HepG2 (cell line): ENCODE results near the gene SELENOW. TPM values are rescaled to one million over a fixed set of nuclear protein-coding genes. Genes with fewer than 3 reads are reported as not detected.

Experiments used
- ATAC-seq: fragments of 200-7000 bp; cut with Tn5 transposase; 3 replicates; pipeline ENCODE4 v1.9.1; 2020; ENCODE audit warnings: mild to moderate bottlenecking, moderate library complexity
- BruUV-seq: library from RNA; stranded (reverse); fragments of 400-500 nt; replicated peaks from 2 replicates; lab custom pipeline; 2021; lab: Mats Ljungman, UMichigan
- CTCF ChIA-PET: fragments of 300-600 bp; formaldehyde crosslinking; extraction: SDS; loops from one replicate; lab custom pipeline; 2021; ENCODE audit warnings: low total read pairs, inconsistent platforms, low intra/inter-chr PET ratio; lab: Yijun Ruan, JAX
- POLR2A ChIA-PET: fragments of 350-600 bp; sonication (Branson Sonifier 250); formaldehyde crosslinking; loops from one replicate; lab custom pipeline; 2020; ENCODE audit warnings: antibody characterized with exemption, inconsistent platforms; lab: Yijun Ruan, JAX
- DNase-seq: peaks from one replicate; pipeline ENCODE4 v3.0.0-alpha.2; 2015; ENCODE audit warnings: low spot score
- FAIRE-seq: peaks from 3 replicates; lab custom pipeline; 2011; peaks lifted over from hg19 to GRCh38; lab: Jason Lieb, UNC
- H2AFZ ChIP-seq: one replicate; pipeline ENCODE4 v1.6.1; 2011; ENCODE audit warnings: low read length, inconsistent platforms
- H3K27ac ChIP-seq: fragments of 300-600 bp; 3 replicates; pipeline ENCODE4 v1.8.0; 2011; ENCODE audit warnings: mixed run types, mild to moderate bottlenecking, mixed read lengths, low read length, inconsistent platforms; ENCODE audit not compliant: insufficient read depth; ENCODE audit errors: extremely low read length
- H3K27me3 ChIP-seq, 2 experiments: fragments of 200-600 bp in 1 of 2; 2 replicates in 1 of 2; 3 replicates in 1 of 2; pipeline versions ENCODE4 v1.6.0 to v1.8.0; 2011; ENCODE audit warnings: low read length in 2 of 2, mild to moderate bottlenecking in 2 of 2, moderate library complexity in 2 of 2, inconsistent platforms in 1 of 2; ENCODE audit not compliant: insufficient read depth in 2 of 2, control insufficient read depth in 1 of 2
- H3K36me3 ChIP-seq, 2 experiments: fragments of 200-600 bp in 1 of 2; replicated peaks in 1 of 2; 2 replicates in 1 of 2; 3 replicates in 1 of 2; pipeline versions ENCODE4 v1.5.1 to v1.8.0; 2011; ENCODE audit warnings: low read length in 2 of 2, inconsistent platforms in 1 of 2; ENCODE audit not compliant: insufficient read depth in 2 of 2, control insufficient read depth in 1 of 2
- H3K4me1 ChIP-seq: 2 replicates; pipeline ENCODE4 v1.5.1; 2012; ENCODE audit warnings: low read length, inconsistent platforms; ENCODE audit not compliant: insufficient read depth
- H3K4me2 ChIP-seq: 2 replicates; pipeline ENCODE4 v1.6.0; 2011; ENCODE audit warnings: low read depth, low read length, inconsistent platforms
- H3K4me3 ChIP-seq, 3 experiments: fragments of 200-600 bp in 1 of 3; sonication (generic), shearing (Covaris generic) in 1 of 3; replicated peaks in 1 of 3; 2 replicates each; pipeline ENCODE4 v1.5.1; 2011 to 2016; ENCODE audit warnings: low read length in 3 of 3, inconsistent platforms in 2 of 3, low read depth in 2 of 3, mild to moderate bottlenecking in 2 of 3, control low read depth in 1 of 3, mixed read lengths in 1 of 3; ENCODE audit not compliant: insufficient read depth in 1 of 3
- H3K79me2 ChIP-seq: one replicate; pipeline ENCODE4 v1.6.1; 2011; ENCODE audit warnings: low read length, inconsistent platforms; ENCODE audit not compliant: insufficient read depth
- H3K9ac ChIP-seq: 2 replicates; pipeline ENCODE4 v1.6.0; 2011; ENCODE audit warnings: mild to moderate bottlenecking, low read depth, low read length, inconsistent platforms; ENCODE audit not compliant: insufficient read depth
- H3K9me3 ChIP-seq: 2 replicates; pipeline ENCODE4 v1.5.1; 2012; ENCODE audit warnings: mild to moderate bottlenecking, low read length
- H4K20me1 ChIP-seq: 2 replicates; pipeline ENCODE4 v1.6.0; 2011; ENCODE audit warnings: inconsistent platforms, mild to moderate bottlenecking, low read length, moderate library complexity; ENCODE audit not compliant: insufficient read depth
- CCDC6 ChIP-seq: sonication (generic); formaldehyde crosslinking; IDR thresholded peaks from 2 replicates; pipeline ENCODE4 v1.8.1; 2022; ENCODE audit warnings: mild to moderate bottlenecking, missing genetic modification reagents, moderate library complexity
- HNRNPUL1 ChIP-seq: fragments of 200-400 bp; formaldehyde crosslinking; IDR thresholded peaks from 2 replicates; pipeline ENCODE4 v1.6.1; 2017; ENCODE audit warnings: low read depth, mild to moderate bottlenecking, low read length, moderate library complexity
- KDM3A ChIP-seq: IDR thresholded peaks from 2 replicates; pipeline ENCODE4 v1.6.1; 2018; ENCODE audit warnings: low read depth, missing compliant biosample characterization
- SALL1 ChIP-seq: sonication (generic); formaldehyde crosslinking; IDR thresholded peaks from 2 replicates; pipeline ENCODE4 v1.8.0; 2022; ENCODE audit warnings: mild to moderate bottlenecking, missing genetic modification reagents
- ZFP82 ChIP-seq: sonication (generic); formaldehyde crosslinking; IDR thresholded peaks from 2 replicates; pipeline ENCODE4 v1.5.1; 2020; ENCODE audit warnings: mild to moderate bottlenecking, missing genetic modification reagents, borderline replicate concordance
- ZFYVE20 ChIP-seq: sonication (generic); formaldehyde crosslinking; IDR thresholded peaks from 2 replicates; pipeline ENCODE4 v1.8.0; 2023; ENCODE audit warnings: low read depth, mild to moderate bottlenecking, moderate library complexity, missing genetic modification reagents, borderline replicate concordance
- ZNF253 ChIP-seq: sonication (generic); formaldehyde crosslinking; IDR thresholded peaks from 2 replicates; pipeline ENCODE4 v1.8.0; 2022; ENCODE audit warnings: mild to moderate bottlenecking, missing genetic modification reagents, borderline replicate concordance
- ZNF878 ChIP-seq: sonication (generic); formaldehyde crosslinking; IDR thresholded peaks from 2 replicates; pipeline ENCODE4 v1.8.1; 2023; ENCODE audit warnings: mild to moderate bottlenecking, missing genetic modification reagents, moderate library complexity
- WGBS: methylation state at CpG from one replicate; pipeline ENCODE4 v1.1.6; 2017; ENCODE audit warnings: low lambda C conversion rate; 5-methylcytosine and 5-hydroxymethylcytosine counted together
- in situ Hi-C: cut with HindIII; loops from 2 replicates; pipeline ENCODE4 v1.10.0; 2017; ENCODE audit warnings: low pct_unique_long_range_greater_than_20kb; ENCODE audit not compliant: extremely low pct_ligation_motif_present
- intact Hi-C: fragments of 100-400 bp; cut with micrococcal nuclease; formaldehyde crosslinking; loops from one replicate; pipeline ENCODE4 v1.10.0; 2022; ENCODE audit not compliant: unreplicated experiment
- polyA plus RNA-seq, 8 experiments: library from polyadenylated mRNA; depleted of rRNA in 3 of 8; stranded (reverse) in 7 of 8; unstranded in 1 of 8; fragments of >200 nt; fragmentation: Illumina TruSeq in 4 of 8; extraction: Trizol in 4 of 8; gene quantifications; 2 replicates each; pipeline versions ENCODE4 v1.2.1 to v1.2.3, GENCODE V29; 2011 to 2016; ENCODE audit warnings: low read depth in 4 of 8, missing spikeins in 1 of 8, mixed read lengths in 1 of 8; ENCODE audit not compliant: insufficient read depth in 1 of 8
- total RNA-seq, 5 experiments: library from RNA; depleted of rRNA; stranded (reverse); fragments of >200 nt; fragmentation: Illumina TruSeq; extraction: Trizol; gene quantifications; 2 replicates each; pipeline ENCODE4 v1.2.3, GENCODE V29; 2016; ENCODE audit warnings: low read depth in 1 of 5
- TF ChIP-seq, protein P1 (sequence below): sonication (generic); formaldehyde crosslinking; IDR thresholded peaks from 2 replicates; pipeline ENCODE4 v1.4.0; 2020; ENCODE audit warnings: mild to moderate bottlenecking, missing genetic modification reagents
- TF ChIP-seq, protein P2 (sequence below): sonication (generic); IDR thresholded peaks from 2 replicates; pipeline ENCODE4 v1.6.1; 2016; ENCODE audit warnings: low read depth, borderline replicate concordance
- TF ChIP-seq, protein P3 (sequence below): sonication (generic); formaldehyde crosslinking; IDR thresholded peaks from 2 replicates; pipeline ENCODE4 v1.4.0; 2020; ENCODE audit warnings: missing genetic modification reagents
- TF ChIP-seq, protein P4 (sequence below), 2 experiments: fragments of 450-650 bp in 1 of 2; sonication (generic) in 1 of 2; formaldehyde crosslinking; IDR thresholded peaks; 2 replicates each; pipeline versions ENCODE4 v1.5.0 to v1.8.0; 2020 to 2022; ENCODE audit warnings: mild to moderate bottlenecking in 1 of 2, missing genetic modification reagents in 1 of 2
- TF ChIP-seq, protein P5 (sequence below): sonication (generic); formaldehyde crosslinking; IDR thresholded peaks from 2 replicates; pipeline ENCODE4 v1.4.0; 2020; ENCODE audit warnings: missing genetic modification reagents, borderline replicate concordance

Gene SELENOW
- total and polyA plus RNA-seq, 2 of the 13 experiments (the other 11 are each of a cell fraction or from before 2014, with no cell fraction given): 50.3 to 64.7 TPM

DNA sequence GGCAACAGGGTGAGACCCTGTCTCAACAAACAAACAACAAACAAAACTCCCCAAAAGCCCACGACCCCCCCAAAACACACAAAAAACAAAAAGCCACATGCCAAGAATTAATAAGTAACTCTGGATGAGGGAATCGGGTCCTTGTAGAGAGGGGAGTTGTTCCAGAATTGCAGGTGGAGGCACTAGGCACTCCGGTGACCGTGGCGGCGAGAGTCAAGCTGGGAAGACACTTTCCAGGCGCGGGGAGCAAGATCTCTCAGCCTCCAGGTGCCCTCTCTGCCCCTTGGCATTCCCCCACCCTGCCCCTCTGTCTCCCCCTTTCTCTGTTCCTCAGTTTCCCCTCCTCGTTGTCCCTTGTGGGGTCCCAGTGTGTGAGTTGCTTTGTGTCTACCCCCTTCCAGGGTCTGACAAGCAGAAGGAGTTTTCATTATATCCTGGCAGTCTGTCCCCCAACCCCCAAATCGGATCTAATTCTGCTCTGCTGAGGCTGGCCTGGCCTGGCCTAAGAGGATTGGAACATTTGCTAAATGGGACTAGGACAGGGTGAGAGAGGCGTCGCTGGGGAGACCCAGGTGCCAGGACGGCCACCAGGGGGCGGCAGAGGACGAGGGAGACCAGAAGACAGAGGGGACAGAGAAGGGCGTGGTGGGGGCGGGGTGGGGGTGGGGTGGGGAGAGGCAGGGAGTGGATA lies 34.9 kb downstream of the SELENOW start (continued):
- TF ChIP-seq ZNF253 (CRISPR knock-in tag) (no peak), CCDC6 (no peak)
- TF ChIP-seq, protein P1, sequence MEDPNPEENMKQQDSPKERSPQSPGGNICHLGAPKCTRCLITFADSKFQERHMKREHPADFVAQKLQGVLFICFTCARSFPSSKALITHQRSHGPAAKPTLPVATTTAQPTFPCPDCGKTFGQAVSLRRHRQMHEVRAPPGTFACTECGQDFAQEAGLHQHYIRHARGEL (CRISPR knock-in tag): no peak
- TF ChIP-seq, protein P2, sequence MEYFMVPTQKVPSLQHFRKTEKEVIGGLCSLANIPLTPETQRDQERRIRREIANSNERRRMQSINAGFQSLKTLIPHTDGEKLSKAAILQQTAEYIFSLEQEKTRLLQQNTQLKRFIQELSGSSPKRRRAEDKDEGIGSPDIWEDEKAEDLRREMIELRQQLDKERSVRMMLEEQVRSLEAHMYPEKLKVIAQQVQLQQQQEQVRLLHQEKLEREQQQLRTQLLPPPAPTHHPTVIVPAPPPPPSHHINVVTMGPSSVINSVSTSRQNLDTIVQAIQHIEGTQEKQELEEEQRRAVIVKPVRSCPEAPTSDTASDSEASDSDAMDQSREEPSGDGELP: no peak
- TF ChIP-seq, protein P3, sequence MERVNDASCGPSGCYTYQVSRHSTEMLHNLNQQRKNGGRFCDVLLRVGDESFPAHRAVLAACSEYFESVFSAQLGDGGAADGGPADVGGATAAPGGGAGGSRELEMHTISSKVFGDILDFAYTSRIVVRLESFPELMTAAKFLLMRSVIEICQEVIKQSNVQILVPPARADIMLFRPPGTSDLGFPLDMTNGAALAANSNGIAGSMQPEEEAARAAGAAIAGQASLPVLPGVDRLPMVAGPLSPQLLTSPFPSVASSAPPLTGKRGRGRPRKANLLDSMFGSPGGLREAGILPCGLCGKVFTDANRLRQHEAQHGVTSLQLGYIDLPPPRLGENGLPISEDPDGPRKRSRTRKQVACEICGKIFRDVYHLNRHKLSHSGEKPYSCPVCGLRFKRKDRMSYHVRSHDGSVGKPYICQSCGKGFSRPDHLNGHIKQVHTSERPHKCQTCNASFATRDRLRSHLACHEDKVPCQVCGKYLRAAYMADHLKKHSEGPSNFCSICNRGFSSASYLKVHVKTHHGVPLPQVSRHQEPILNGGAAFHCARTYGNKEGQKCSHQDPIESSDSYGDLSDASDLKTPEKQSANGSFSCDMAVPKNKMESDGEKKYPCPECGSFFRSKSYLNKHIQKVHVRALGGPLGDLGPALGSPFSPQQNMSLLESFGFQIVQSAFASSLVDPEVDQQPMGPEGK (CRISPR knock-in tag): peak; percentile 39; the same call in 1 of the 2 replicates

DNA sequence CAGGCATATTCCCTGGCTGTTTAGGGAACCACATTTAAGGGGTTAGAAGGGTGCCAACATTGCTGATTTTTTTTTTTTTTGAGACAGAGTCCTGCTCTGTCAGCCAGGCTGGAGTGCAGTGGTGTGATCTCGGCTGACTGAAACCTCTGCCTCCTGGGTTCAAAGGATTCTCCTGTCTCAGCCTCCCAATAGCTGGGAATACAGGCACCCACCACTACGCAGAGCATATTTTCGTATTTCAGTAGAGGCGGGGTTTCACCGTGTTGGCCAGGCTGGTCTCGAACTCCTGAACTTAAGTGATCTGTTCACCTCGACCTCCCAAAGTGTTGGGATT lies 35.5 kb downstream of the SELENOW start:
- intact Hi-C loops (loop anchor here (2.0 kb wide), 1 partner anchor 49 kb away; no protein-coding TSS in a partner anchor), in situ Hi-C loops (no loop called here)
- H3K4me1 ChIP-seq: peaks cover 6% of the 10 kb centered on the region; the same call in 1 of the 2 replicates
- ChIA-PET CTCF (interaction anchor here (0.7 to 1.2 kb wide), 2 partner anchors 49 to 55 kb away, joined by 3 to 4 read pairs; no protein-coding TSS in a partner anchor), POLR2A (no interaction called here)
- peak; percentile 30; the same call in 1 of the 3 replicates for ATAC-seq
- H4K20me1 ChIP-seq: no peaks in the 10 kb centered on the region
- H3K4me3 ChIP-seq: no peak overlapping the region
- no peaks in the 10 kb centered on the region for H3K9me3 ChIP-seq
- H2AFZ ChIP-seq: no peak overlapping the region
- FAIRE-seq: no peak
- H3K27me3 ChIP-seq: no peaks in the 10 kb centered on the region
- H3K9ac ChIP-seq: no peak overlapping the region
- BruUV-seq: no TSS peak
- no peak overlapping the region for H3K4me2 ChIP-seq
- no peaks in the 10 kb centered on the region for H3K36me3 ChIP-seq
- TF ChIP-seq HNRNPUL1 (no peak), ZFYVE20 (CRISPR knock-in tag) (no peak), ZFP82 (CRISPR knock-in tag) (no peak), ZNF878 (CRISPR knock-in tag) (no peak), SALL1 (CRISPR knock-in tag) (no peak), KDM3A (CRISPR knock-in tag) (no peak)
- TF ChIP-seq, protein P4, sequence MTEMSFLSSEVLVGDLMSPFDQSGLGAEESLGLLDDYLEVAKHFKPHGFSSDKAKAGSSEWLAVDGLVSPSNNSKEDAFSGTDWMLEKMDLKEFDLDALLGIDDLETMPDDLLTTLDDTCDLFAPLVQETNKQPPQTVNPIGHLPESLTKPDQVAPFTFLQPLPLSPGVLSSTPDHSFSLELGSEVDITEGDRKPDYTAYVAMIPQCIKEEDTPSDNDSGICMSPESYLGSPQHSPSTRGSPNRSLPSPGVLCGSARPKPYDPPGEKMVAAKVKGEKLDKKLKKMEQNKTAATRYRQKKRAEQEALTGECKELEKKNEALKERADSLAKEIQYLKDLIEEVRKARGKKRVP (CRISPR knock-in tag; IDR thresholded peaks at IDR 0.05): no peak
- TF ChIP-seq, protein P5, sequence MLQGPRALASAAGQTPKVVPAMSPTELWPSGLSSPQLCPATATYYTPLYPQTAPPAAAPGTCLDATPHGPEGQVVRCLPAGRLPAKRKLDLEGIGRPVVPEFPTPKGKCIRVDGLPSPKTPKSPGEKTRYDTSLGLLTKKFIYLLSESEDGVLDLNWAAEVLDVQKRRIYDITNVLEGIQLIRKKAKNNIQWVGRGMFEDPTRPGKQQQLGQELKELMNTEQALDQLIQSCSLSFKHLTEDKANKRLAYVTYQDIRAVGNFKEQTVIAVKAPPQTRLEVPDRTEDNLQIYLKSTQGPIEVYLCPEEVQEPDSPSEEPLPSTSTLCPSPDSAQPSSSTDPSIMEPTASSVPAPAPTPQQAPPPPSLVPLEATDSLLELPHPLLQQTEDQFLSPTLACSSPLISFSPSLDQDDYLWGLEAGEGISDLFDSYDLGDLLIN (CRISPR knock-in tag): no peak
- WGBS: 66% methylated on average over 7 of the region's 7 CpGs
- H3K79me2 ChIP-seq: no peaks in the 10 kb centered on the region
- no peak for DNase-seq
- H3K27ac ChIP-seq: no peak overlapping the region
